HEK293 (cell line): ENCODE results near the gene SLC22A31.

Experiments
- CTCF ChIA-PET: fragments of 350-600 bp; formaldehyde crosslinking; extraction: SDS; loops from one replicate; lab custom pipeline; 2021; ENCODE audit warnings: antibody characterized with exemption; lab: Yijun Ruan, JAX
- POLR2A ChIA-PET: fragments of 300-600 bp; formaldehyde crosslinking; extraction: SDS; loops from one replicate; lab custom pipeline; 2020; ENCODE audit warnings: antibody characterized with exemption, inconsistent platforms; lab: Yijun Ruan, JAX
- H3K27ac ChIP-seq: fragments of 200-500 bp; sonication (Bioruptor generic); 2 replicates; pipeline ENCODE4 v1.5.1; 2014; ENCODE audit warnings: low read depth, low read length, control low read depth, inconsistent platforms; ENCODE audit errors: extremely low read depth
- H3K36me3 ChIP-seq, 2 experiments: fragments of 200-500 bp in 1 of 2; sonication (Bioruptor generic) in 1 of 2; 1 replicate in 1 of 2; 2 replicates in 1 of 2; pipeline ENCODE4 v1.5.1; 2014 to 2017; ENCODE audit warnings: inconsistent platforms in 2 of 2, low read length in 2 of 2; ENCODE audit not compliant: control insufficient read depth in 2 of 2, insufficient read depth in 1 of 2
- H3K4me1 ChIP-seq: fragments of 200-500 bp; sonication (Bioruptor generic); 2 replicates; pipeline ENCODE4 v1.5.1; 2014; ENCODE audit warnings: mild to moderate bottlenecking, low read length, inconsistent platforms; ENCODE audit not compliant: control insufficient read depth, insufficient read depth
- H3K4me3 ChIP-seq: 2 replicates; pipeline ENCODE4 v1.5.1; 2011; ENCODE audit warnings: low read depth, mild to moderate bottlenecking, control low read depth, low read length, moderate library complexity
- H3K9me3 ChIP-seq: fragments of 200-500 bp; sonication (Bioruptor generic); 2 replicates; pipeline ENCODE4 v1.5.1; 2014; ENCODE audit warnings: low read depth, low read length, inconsistent platforms; ENCODE audit not compliant: control insufficient read depth, insufficient read depth
- CTCF ChIP-seq: fragments of 450-650 bp; formaldehyde crosslinking; IDR thresholded peaks from 2 replicates; pipeline ENCODE4 v1.5.1; 2016; ENCODE audit warnings: missing biosample characterization, missing genetic modification characterization
- KLF1 ChIP-seq: fragments of 450-650 bp; formaldehyde crosslinking; IDR thresholded peaks from 2 replicates; pipeline ENCODE4 v1.5.1; 2016; ENCODE audit warnings: missing biosample characterization, missing genetic modification characterization
- KLF9 ChIP-seq: fragments of 450-650 bp; formaldehyde crosslinking; IDR thresholded peaks from 2 replicates; pipeline ENCODE4 v1.5.1; 2016; ENCODE audit warnings: missing biosample characterization, missing genetic modification characterization, low read depth
- SALL2 ChIP-seq: fragments of 450-650 bp; formaldehyde crosslinking; IDR thresholded peaks from 2 replicates; pipeline ENCODE4 v1.5.0; 2017; ENCODE audit warnings: missing biosample characterization, mild to moderate bottlenecking, missing genetic modification characterization, borderline replicate concordance
- SP2 ChIP-seq: fragments of 450-650 bp; formaldehyde crosslinking; IDR thresholded peaks from 2 replicates; pipeline ENCODE4 v1.5.1; 2016; ENCODE audit warnings: missing biosample characterization, missing genetic modification characterization
- SP3 ChIP-seq: fragments of 450-650 bp; formaldehyde crosslinking; IDR thresholded peaks from 2 replicates; pipeline ENCODE4 v1.5.1; 2016; ENCODE audit warnings: missing biosample characterization, missing genetic modification characterization
- YY2 ChIP-seq: fragments of 450-650 bp; formaldehyde crosslinking; IDR thresholded peaks from 2 replicates; pipeline ENCODE4 v1.5.1; 2016; ENCODE audit warnings: missing biosample characterization, missing genetic modification characterization
- ZBTB21 ChIP-seq: fragments of 450-650 bp; formaldehyde crosslinking; IDR thresholded peaks from 2 replicates; pipeline ENCODE4 v1.5.1; 2017; ENCODE audit warnings: missing biosample characterization, missing genetic modification characterization
- ZBTB48 ChIP-seq: fragments of 450-650 bp; formaldehyde crosslinking; IDR thresholded peaks from 2 replicates; pipeline ENCODE4 v1.5.1; 2016; ENCODE audit warnings: missing biosample characterization, missing genetic modification characterization
- ZBTB7A ChIP-seq: fragments of 450-650 bp; formaldehyde crosslinking; IDR thresholded peaks from 2 replicates; pipeline ENCODE4 v1.5.1; 2016; ENCODE audit warnings: low read depth, missing biosample characterization, missing genetic modification characterization
- ZEB2 ChIP-seq: fragments of 450-650 bp; formaldehyde crosslinking; IDR thresholded peaks from 2 replicates; pipeline ENCODE4 v1.5.1; 2016; ENCODE audit warnings: missing biosample characterization, missing genetic modification characterization
- ZIC2 ChIP-seq: fragments of 450-650 bp; formaldehyde crosslinking; IDR thresholded peaks from 2 replicates; pipeline ENCODE4 v1.5.1; 2016; ENCODE audit warnings: missing biosample characterization, missing genetic modification characterization
- ZNF133 ChIP-seq: fragments of 450-650 bp; formaldehyde crosslinking; IDR thresholded peaks from 2 replicates; pipeline ENCODE4 v1.5.1; 2016; ENCODE audit warnings: missing biosample characterization, missing genetic modification characterization
- ZNF146 ChIP-seq: fragments of 450-650 bp; formaldehyde crosslinking; IDR thresholded peaks from 2 replicates; pipeline ENCODE4 v1.5.1; 2016; ENCODE audit warnings: missing biosample characterization, missing genetic modification characterization
- ZNF223 ChIP-seq: fragments of 450-650 bp; formaldehyde crosslinking; IDR thresholded peaks from 2 replicates; pipeline ENCODE4 v1.5.1; 2016; ENCODE audit warnings: missing biosample characterization, missing genetic modification characterization
- ZNF248 ChIP-seq: fragments of 450-650 bp; formaldehyde crosslinking; IDR thresholded peaks from 2 replicates; pipeline ENCODE4 v1.5.1; 2017; ENCODE audit warnings: missing biosample characterization, missing genetic modification characterization
- ZNF544 ChIP-seq: fragments of 450-650 bp; formaldehyde crosslinking; IDR thresholded peaks from 2 replicates; pipeline ENCODE4 v1.5.0; 2017; ENCODE audit warnings: missing biosample characterization, missing genetic modification characterization
- ZNF548 ChIP-seq: fragments of 450-650 bp; formaldehyde crosslinking; IDR thresholded peaks from 2 replicates; pipeline ENCODE4 v1.5.1; 2016; ENCODE audit warnings: missing biosample characterization, missing genetic modification characterization
- ZNF660 ChIP-seq: fragments of 450-650 bp; IDR thresholded peaks from 2 replicates; pipeline ENCODE4 v1.5.1; 2018; ENCODE audit warnings: missing biosample characterization, mild to moderate bottlenecking, missing genetic modification characterization
- TF ChIP-seq, protein P1 (sequence below): fragments of 450-650 bp; formaldehyde crosslinking; IDR thresholded peaks from 2 replicates; pipeline ENCODE4 v1.5.1; 2016; ENCODE audit warnings: missing biosample characterization, missing genetic modification characterization
- TF ChIP-seq, protein P2 (sequence below): fragments of 450-650 bp; formaldehyde crosslinking; IDR thresholded peaks from 2 replicates; pipeline ENCODE4 v1.5.1; 2016; ENCODE audit warnings: missing biosample characterization, missing genetic modification characterization
- TF ChIP-seq, protein P3 (sequence below): fragments of 450-650 bp; formaldehyde crosslinking; optimal IDR thresholded peaks from 2 replicates; pipeline ENCODE3; 2016; ENCODE audit warnings: missing biosample characterization, mild to moderate bottlenecking, missing genetic modification characterization
- TF ChIP-seq, protein P4 (sequence below): fragments of 450-650 bp; formaldehyde crosslinking; IDR thresholded peaks from 2 replicates; pipeline ENCODE4 v1.5.1; 2017; ENCODE audit warnings: missing biosample characterization, missing genetic modification characterization

Gene SLC22A31

GRCh38 chr16:89202422-89203215, 2.3 kb upstream of the SLC22A31 start:
- Histone ChIP-seq H3K9me3 (no peaks in the 10 kb centered on the region), H3K4me3 (no peak overlapping the region), H3K36me3 (no peaks in the 10 kb centered on the region), H3K4me1 (no peaks in the 10 kb centered on the region), H3K27ac (no peak overlapping the region)
- ChIA-PET CTCF (interaction anchor here (0.6 to 0.7 kb wide), 2 partner anchors 14 to 469 kb away, joined by 3 to 5 read pairs; partner anchors contain the start of gene ZNF778), POLR2A (interaction anchor here (0.7 kb wide), 1 partner anchor 31 kb away, joined by 3 read pairs; the partner anchor contains the start of gene CDH15)
- TF ChIP-seq, protein P1, sequence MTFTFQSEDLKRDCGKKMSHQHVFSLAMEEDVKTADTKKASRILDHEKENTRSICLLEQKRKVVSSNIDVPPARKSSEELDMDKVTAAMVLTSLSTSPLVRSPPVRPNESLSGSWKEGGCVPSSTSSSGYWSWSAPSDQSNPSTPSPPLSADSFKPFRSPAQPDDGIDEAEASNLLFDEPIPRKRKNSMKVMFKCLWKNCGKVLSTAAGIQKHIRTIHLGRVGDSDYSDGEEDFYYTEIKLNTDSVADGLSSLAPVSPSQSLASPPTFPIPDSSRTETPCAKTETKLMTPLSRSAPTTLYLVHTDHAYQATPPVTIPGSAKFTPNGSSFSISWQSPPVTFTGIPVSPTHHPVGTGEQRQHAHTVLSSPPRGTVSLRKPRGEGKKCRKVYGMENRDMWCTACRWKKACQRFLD = no peak
- TF ChIP-seq YY2 (no peak), ZEB2 (tag by site-specific recombination) (no peak), ZNF548 (tag by site-specific recombination) (no peak), ZBTB21 (no peak), ZNF146 (tag by site-specific recombination) (peak; percentile 89), SALL2 (tag by site-specific recombination) (no peak), ZNF544 (tag by site-specific recombination) (no peak)

DNA sequence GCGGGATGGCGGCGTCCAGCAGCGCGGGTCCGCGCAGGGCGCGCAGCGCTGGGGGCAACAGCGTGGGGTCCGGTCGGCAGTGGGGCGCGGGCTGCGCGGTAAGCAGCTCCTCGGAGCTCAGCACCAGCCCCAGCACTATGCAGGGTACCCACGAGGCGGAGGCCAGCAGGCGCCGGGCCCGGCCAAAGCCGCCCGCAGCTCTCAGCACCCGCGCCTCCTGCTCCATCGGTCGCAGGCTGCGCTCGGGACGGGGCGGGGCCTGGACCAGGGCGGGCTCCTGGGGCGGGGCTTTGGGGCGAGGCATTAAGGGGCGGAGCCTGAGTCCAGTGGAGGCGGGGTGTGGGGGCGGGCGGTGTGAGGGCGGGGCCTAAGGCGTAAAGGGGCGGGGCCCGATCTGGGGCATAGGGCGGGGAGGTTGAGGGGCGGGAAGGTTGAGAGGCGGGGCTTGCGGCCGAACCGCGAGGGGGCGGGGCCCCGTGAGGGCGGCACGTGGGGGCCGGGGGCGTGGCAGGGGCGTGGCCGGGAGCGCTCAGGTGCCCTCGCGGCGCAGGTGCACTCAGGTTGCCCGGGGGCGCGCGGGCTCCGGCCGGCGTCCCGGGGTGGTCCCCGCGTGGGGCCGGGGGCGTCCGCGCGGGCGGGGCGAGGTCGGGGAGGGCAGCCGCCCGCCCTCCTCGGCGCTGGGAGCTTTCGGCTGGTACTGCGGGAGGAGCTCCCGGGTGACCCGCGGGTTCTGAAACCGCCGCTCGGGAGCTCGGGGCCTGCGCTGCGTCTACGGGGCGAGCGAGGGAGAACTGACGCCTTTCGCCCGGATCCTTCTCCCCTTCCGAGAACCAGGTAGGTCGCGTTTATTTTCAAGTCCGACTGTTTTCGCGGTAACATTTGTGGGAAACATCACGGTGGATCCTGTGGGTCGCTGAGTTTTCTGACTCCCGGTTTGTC, 1.4 kb upstream of the SLC22A31 start:
- TF ChIP-seq KLF1 (tag by site-specific recombination) (0 out of 2 replicates have a peak, but pooled peaks have one; percentile 11), ZNF660 (tag by site-specific recombination) (0 out of 2 replicates have a peak, but pooled peaks have one; percentile 25), ZNF248 (tag by site-specific recombination) (no peak), ZIC2 (peak; percentile 50), ZNF223 (tag by site-specific recombination) (no peak), CTCF (tag by site-specific recombination) (no peak), KLF9 (peak; percentile 46; the same call in 1 of the 2 replicates), SP3 (tag by site-specific recombination) (peak; percentile 44), ZBTB7A (tag by site-specific recombination) (no peak), SP2 (tag by site-specific recombination) (peak; percentile 35), ZBTB48 (no peak), ZNF133 (tag by site-specific recombination) (no peak)
- TF ChIP-seq, protein P2, sequence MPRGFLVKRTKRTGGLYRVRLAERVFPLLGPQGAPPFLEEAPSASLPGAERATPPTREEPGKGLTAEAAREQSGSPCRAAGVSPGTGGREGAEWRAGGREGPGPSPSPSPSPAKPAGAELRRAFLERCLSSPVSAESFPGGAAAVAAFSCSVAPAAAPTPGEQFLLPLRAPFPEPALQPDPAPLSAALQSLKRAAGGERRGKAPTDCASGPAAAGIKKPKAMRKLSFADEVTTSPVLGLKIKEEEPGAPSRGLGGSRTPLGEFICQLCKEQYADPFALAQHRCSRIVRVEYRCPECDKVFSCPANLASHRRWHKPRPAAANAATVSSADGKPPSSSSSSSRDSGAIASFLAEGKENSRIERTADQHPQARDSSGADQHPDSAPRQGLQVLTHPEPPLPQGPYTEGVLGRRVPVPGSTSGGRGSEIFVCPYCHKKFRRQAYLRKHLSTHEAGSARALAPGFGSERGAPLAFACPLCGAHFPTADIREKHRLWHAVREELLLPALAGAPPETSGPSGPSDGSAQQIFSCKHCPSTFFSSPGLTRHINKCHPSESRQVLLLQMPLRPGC (tag by site-specific recombination) = no peak
- TF ChIP-seq, protein P3, sequence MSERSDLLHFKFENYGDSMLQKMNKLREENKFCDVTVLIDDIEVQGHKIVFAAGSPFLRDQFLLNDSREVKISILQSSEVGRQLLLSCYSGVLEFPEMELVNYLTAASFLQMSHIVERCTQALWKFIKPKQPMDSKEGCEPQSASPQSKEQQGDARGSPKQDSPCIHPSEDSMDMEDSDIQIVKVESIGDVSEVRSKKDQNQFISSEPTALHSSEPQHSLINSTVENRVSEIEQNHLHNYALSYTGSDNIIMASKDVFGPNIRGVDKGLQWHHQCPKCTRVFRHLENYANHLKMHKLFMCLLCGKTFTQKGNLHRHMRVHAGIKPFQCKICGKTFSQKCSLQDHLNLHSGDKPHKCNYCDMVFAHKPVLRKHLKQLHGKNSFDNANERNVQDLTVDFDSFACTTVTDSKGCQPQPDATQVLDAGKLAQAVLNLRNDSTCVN (tag by site-specific recombination) = peak; percentile 39
- TF ChIP-seq, protein P4, sequence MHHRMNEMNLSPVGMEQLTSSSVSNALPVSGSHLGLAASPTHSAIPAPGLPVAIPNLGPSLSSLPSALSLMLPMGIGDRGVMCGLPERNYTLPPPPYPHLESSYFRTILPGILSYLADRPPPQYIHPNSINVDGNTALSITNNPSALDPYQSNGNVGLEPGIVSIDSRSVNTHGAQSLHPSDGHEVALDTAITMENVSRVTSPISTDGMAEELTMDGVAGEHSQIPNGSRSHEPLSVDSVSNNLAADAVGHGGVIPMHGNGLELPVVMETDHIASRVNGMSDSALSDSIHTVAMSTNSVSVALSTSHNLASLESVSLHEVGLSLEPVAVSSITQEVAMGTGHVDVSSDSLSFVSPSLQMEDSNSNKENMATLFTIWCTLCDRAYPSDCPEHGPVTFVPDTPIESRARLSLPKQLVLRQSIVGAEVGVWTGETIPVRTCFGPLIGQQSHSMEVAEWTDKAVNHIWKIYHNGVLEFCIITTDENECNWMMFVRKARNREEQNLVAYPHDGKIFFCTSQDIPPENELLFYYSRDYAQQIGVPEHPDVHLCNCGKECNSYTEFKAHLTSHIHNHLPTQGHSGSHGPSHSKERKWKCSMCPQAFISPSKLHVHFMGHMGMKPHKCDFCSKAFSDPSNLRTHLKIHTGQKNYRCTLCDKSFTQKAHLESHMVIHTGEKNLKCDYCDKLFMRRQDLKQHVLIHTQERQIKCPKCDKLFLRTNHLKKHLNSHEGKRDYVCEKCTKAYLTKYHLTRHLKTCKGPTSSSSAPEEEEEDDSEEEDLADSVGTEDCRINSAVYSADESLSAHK (tag by site-specific recombination) = peak; percentile 86
- Histone ChIP-seq H3K36me3 (no peaks in the 10 kb centered on the region), H3K9me3 (no peaks in the 10 kb centered on the region), H3K4me1 (no peaks in the 10 kb centered on the region), H3K27ac (no peak overlapping the region), H3K4me3 (peak overlapping the region; percentile 33)
- ChIA-PET POLR2A (interaction anchor here (0.6 to 1.0 kb wide), 2 partner anchors 9 to 16 kb away, joined by 4 to 6 read pairs; partner anchors contain the start of gene ZNF778), CTCF (interaction anchor here (0.7 kb wide), 1 partner anchor 15 kb away, joined by 5 read pairs; the partner anchor contains the start of gene ZNF778)
